PFSK-1 (cell line): ENCODE measurements around the gene OR3A1.

Source experiments
- FOXP2 ChIP-seq: optimal IDR thresholded peaks from 2 replicates; pipeline ENCODE3; 2011; ENCODE audit warnings: borderline replicate concordance, control low read depth, inconsistent platforms; ENCODE audit not compliant: insufficient read depth; ENCODE audit errors: extremely low read length, extremely low read depth
- POLR2AphosphoS5 ChIP-seq: IDR thresholded peaks from 2 replicates; pipeline ENCODE4 v1.6.1; 2012; ENCODE audit warnings: low read depth, mild to moderate bottlenecking, control low read depth, low read length, moderate library complexity
- SIN3A ChIP-seq: IDR thresholded peaks from 2 replicates; pipeline ENCODE4 v1.6.1; 2012; ENCODE audit warnings: mild to moderate bottlenecking, low read length, moderate library complexity, borderline replicate concordance; ENCODE audit not compliant: insufficient read depth
- TAF1 ChIP-seq: IDR thresholded peaks from 2 replicates; pipeline ENCODE4 v1.6.1; 2012; ENCODE audit warnings: low read length, control low read depth, borderline replicate concordance; ENCODE audit not compliant: insufficient read depth
- TF ChIP-seq, protein P1 (sequence below), 2 experiments: IDR thresholded peaks; 2 replicates each; pipeline versions ENCODE4 v1.6.1 to v1.8.0; 2011 to 2012; ENCODE audit warnings: low read depth in 2 of 2, low read length in 2 of 2, control low read depth in 1 of 2, inconsistent platforms in 1 of 2, mild to moderate bottlenecking in 1 of 2, moderate library complexity in 1 of 2; ENCODE audit not compliant: insufficient read depth in 1 of 2

The OR3A1 gene

DNA sequence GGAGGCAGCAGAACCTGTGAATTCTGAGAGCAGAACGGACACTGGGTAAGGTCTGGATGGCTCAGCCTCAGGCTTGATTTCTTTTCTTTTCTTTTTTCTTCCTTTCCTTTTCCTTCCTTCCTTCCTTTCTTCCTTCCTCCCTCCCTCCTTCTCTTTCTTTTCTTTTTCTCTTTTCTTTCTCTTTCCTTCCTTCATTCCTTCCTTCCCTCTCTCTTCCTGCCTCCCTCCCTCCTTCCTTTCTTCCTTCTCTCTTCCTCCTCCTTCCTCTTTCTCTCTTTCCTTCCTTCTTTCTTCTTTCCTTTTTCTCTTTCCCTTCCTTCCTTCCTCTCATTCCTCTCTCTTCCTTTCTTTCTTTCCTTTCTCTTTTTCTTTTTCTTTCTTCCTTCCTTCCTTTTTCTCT is 38.0 kb downstream of the OR3A1 start:
- TF ChIP-seq POLR2AphosphoS5, result no peak
- TF ChIP-seq FOXP2, result no peak
- TF ChIP-seq, protein P1, sequence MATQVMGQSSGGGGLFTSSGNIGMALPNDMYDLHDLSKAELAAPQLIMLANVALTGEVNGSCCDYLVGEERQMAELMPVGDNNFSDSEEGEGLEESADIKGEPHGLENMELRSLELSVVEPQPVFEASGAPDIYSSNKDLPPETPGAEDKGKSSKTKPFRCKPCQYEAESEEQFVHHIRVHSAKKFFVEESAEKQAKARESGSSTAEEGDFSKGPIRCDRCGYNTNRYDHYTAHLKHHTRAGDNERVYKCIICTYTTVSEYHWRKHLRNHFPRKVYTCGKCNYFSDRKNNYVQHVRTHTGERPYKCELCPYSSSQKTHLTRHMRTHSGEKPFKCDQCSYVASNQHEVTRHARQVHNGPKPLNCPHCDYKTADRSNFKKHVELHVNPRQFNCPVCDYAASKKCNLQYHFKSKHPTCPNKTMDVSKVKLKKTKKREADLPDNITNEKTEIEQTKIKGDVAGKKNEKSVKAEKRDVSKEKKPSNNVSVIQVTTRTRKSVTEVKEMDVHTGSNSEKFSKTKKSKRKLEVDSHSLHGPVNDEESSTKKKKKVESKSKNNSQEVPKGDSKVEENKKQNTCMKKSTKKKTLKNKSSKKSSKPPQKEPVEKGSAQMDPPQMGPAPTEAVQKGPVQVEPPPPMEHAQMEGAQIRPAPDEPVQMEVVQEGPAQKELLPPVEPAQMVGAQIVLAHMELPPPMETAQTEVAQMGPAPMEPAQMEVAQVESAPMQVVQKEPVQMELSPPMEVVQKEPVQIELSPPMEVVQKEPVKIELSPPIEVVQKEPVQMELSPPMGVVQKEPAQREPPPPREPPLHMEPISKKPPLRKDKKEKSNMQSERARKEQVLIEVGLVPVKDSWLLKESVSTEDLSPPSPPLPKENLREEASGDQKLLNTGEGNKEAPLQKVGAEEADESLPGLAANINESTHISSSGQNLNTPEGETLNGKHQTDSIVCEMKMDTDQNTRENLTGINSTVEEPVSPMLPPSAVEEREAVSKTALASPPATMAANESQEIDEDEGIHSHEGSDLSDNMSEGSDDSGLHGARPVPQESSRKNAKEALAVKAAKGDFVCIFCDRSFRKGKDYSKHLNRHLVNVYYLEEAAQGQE (IDR thresholded peaks at IDR 0.05; ENCODE audit: insufficient read depth in 1 of 2, low read depth in 2 of 2, low read length in 2 of 2), result no peak
- TF ChIP-seq SIN3A, result no peak
- TF ChIP-seq TAF1, result no peak

DNA sequence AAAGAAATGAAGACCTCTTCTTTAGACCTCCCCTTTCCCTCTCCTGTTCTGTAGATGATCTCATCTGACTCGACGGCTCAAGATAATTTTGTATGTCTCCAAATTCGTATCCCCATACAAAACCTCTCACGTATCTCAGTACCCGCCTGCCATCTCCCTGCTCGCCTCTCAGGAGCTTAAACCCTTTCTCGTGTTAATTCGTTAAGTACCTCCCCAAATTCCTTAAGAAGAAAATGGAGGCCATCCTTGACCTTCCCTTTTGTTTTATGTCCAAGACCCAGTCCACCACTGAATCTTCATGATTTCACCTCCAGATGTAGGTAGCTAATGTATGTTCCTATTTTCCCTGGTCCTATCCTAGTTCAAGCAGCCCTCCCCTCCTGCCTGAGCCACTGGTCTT is 41.6 kb downstream of the OR3A1 start:
- TF ChIP-seq POLR2AphosphoS5 (no peak), FOXP2 (no peak)
- TF ChIP-seq, protein P1 (IDR thresholded peaks at IDR 0.05; ENCODE audit: insufficient read depth in 1 of 2, low read depth in 2 of 2, low read length in 2 of 2), result no peak
